WTC11 (cell line): Measurements from ENCODE around the gene GPER1. TPM values are rescaled to one million over a fixed set of nuclear protein-coding genes. Genes with fewer than 3 reads are reported as not detected.

ENCODE experiments used
- ATAC-seq: fragments of 200-7000 bp; cut with Tn5 transposase; 2 replicates; pipeline ENCODE4 v1.10.0; 2021; ENCODE audit warnings: mild to moderate bottlenecking, moderate library complexity
- CTCF ChIA-PET: fragments of 300-600 bp; sonication (Branson Sonifier 250); formaldehyde crosslinking; loops from one replicate; lab custom pipeline; 2021; ENCODE audit warnings: antibody characterized with exemption; lab: Charles Lee
- POLR2A ChIA-PET: fragments of 350-600 bp; sonication (Branson Sonifier 250); formaldehyde crosslinking; loops from one replicate; lab custom pipeline; 2021; ENCODE audit warnings: antibody characterized with exemption; lab: Charles Lee
- DNase-seq: peaks from one replicate; pipeline ENCODE4 v3.0.0; 2021; ENCODE audit warnings: low spot score
- H3K27ac Mint-ChIP-seq: 2 replicates; pipeline ENCODE4 v1.8.0; 2021; ENCODE audit warnings: mixed read lengths
- H3K27me3 Mint-ChIP-seq: 2 replicates; pipeline ENCODE4 v1.8.0; 2021; ENCODE audit warnings: low read depth, mild to moderate bottlenecking, moderate library complexity, mixed read lengths
- H3K36me3 Mint-ChIP-seq: 2 replicates; pipeline ENCODE4 v1.8.0; 2021; ENCODE audit warnings: mixed read lengths
- H3K4me1 Mint-ChIP-seq: 2 replicates; pipeline ENCODE4 v1.8.0; 2022; ENCODE audit warnings: mixed read lengths
- H3K4me3 Mint-ChIP-seq: 2 replicates; pipeline ENCODE4 v1.8.0; 2021; ENCODE audit warnings: mild to moderate bottlenecking, moderate library complexity, mixed read lengths
- H3K9me3 Mint-ChIP-seq: 2 replicates; pipeline ENCODE4 v1.8.0; 2021; ENCODE audit warnings: mixed read lengths
- ATF2 ChIP-seq: sonication (generic); formaldehyde crosslinking; IDR thresholded peaks from 2 replicates; pipeline ENCODE4 v1.8.1; 2022; ENCODE audit warnings: low read depth, missing genetic modification reagents, borderline replicate concordance
- ATF3 ChIP-seq: sonication (generic); formaldehyde crosslinking; conservative IDR thresholded peaks from 2 replicates; pipeline ENCODE4 v1.8.1; 2022; ENCODE audit warnings: mild to moderate bottlenecking, missing genetic modification reagents
- E2F5 ChIP-seq: sonication (generic); formaldehyde crosslinking; IDR thresholded peaks from 2 replicates; pipeline ENCODE4 v1.8.1; 2022; ENCODE audit warnings: mild to moderate bottlenecking, moderate library complexity, missing genetic modification reagents
- ETV6 ChIP-seq: sonication (generic); formaldehyde crosslinking; IDR thresholded peaks from 2 replicates; pipeline ENCODE4 v1.8.1; 2022; ENCODE audit warnings: mild to moderate bottlenecking, missing genetic modification reagents
- GABPB1 ChIP-seq: sonication (generic); formaldehyde crosslinking; IDR thresholded peaks from 2 replicates; pipeline ENCODE4 v1.8.1; 2023; ENCODE audit warnings: mild to moderate bottlenecking, missing genetic modification reagents
- HMGA2 ChIP-seq: fragments of 250-450 bp; sonication (Bioruptor Pico); IDR thresholded peaks from 2 replicates; pipeline ENCODE4 v1.4.0; 2021; ENCODE audit warnings: mild to moderate bottlenecking, moderate library complexity
- IRF2 ChIP-seq: sonication (generic); formaldehyde crosslinking; IDR thresholded peaks from 2 replicates; pipeline ENCODE4 v1.8.0; 2022; ENCODE audit warnings: low read depth, missing genetic modification reagents, borderline replicate concordance
- KAT7 ChIP-seq: sonication (generic); formaldehyde crosslinking; IDR thresholded peaks from 2 replicates; pipeline ENCODE4 v1.8.1; 2023; ENCODE audit warnings: missing genetic modification reagents, mild to moderate bottlenecking, borderline replicate concordance
- NFATC4 ChIP-seq: fragments of 250-450 bp; sonication (Bioruptor Pico); IDR thresholded peaks from 2 replicates; pipeline ENCODE4 v1.9.0; 2021; ENCODE audit warnings: mild to moderate bottlenecking
- NFE2L1 ChIP-seq: sonication (generic); formaldehyde crosslinking; IDR thresholded peaks from 2 replicates; pipeline ENCODE4 v1.8.1; 2023; ENCODE audit warnings: missing genetic modification reagents
- PRDM15 ChIP-seq: sonication (generic); formaldehyde crosslinking; IDR thresholded peaks from 2 replicates; pipeline ENCODE4 v1.8.0; 2022; ENCODE audit warnings: missing genetic modification reagents
- ZNF121 ChIP-seq: sonication (generic); formaldehyde crosslinking; IDR thresholded peaks from 2 replicates; pipeline ENCODE4 v1.8.0; 2023; ENCODE audit warnings: missing genetic modification reagents
- ZNF219 ChIP-seq: sonication (generic); formaldehyde crosslinking; IDR thresholded peaks from 2 replicates; pipeline ENCODE4 v1.8.0; 2023; ENCODE audit warnings: missing genetic modification reagents, mild to moderate bottlenecking, borderline replicate concordance
- ZNF232 ChIP-seq: sonication (generic); formaldehyde crosslinking; IDR thresholded peaks from 2 replicates; pipeline ENCODE4 v1.8.0; 2022; ENCODE audit warnings: mild to moderate bottlenecking, missing genetic modification reagents
- ZNF671 ChIP-seq: fragments of 250-450 bp; sonication (Bioruptor Pico); IDR thresholded peaks from 2 replicates; pipeline ENCODE4 v1.8.0; 2021; ENCODE audit warnings: mild to moderate bottlenecking
- total RNA-seq: library from RNA; stranded (reverse); gene quantifications from 3 replicates; pipeline ENCODE4 v1.2.3, GENCODE V29; 2021
- TF ChIP-seq, protein P1 (sequence below): sonication (generic); formaldehyde crosslinking; IDR thresholded peaks from 2 replicates; pipeline ENCODE4 v1.8.1; 2022; ENCODE audit warnings: low read depth, mild to moderate bottlenecking, moderate library complexity, missing genetic modification reagents, borderline replicate concordance
- TF ChIP-seq, protein P2 (sequence below): fragments of 250-450 bp; sonication (Bioruptor Pico); IDR thresholded peaks from 2 replicates; pipeline ENCODE4 v1.8.0; 2021; ENCODE audit warnings: mild to moderate bottlenecking
- TF ChIP-seq, protein P3 (sequence below): sonication (generic); formaldehyde crosslinking; IDR thresholded peaks from 2 replicates; pipeline ENCODE4 v1.8.1; 2023; ENCODE audit warnings: mild to moderate bottlenecking, missing genetic modification reagents, moderate library complexity

The GPER1 gene
- total RNA-seq, 1 experiment from 2014 or later, result 0.28 TPM

DNA sequence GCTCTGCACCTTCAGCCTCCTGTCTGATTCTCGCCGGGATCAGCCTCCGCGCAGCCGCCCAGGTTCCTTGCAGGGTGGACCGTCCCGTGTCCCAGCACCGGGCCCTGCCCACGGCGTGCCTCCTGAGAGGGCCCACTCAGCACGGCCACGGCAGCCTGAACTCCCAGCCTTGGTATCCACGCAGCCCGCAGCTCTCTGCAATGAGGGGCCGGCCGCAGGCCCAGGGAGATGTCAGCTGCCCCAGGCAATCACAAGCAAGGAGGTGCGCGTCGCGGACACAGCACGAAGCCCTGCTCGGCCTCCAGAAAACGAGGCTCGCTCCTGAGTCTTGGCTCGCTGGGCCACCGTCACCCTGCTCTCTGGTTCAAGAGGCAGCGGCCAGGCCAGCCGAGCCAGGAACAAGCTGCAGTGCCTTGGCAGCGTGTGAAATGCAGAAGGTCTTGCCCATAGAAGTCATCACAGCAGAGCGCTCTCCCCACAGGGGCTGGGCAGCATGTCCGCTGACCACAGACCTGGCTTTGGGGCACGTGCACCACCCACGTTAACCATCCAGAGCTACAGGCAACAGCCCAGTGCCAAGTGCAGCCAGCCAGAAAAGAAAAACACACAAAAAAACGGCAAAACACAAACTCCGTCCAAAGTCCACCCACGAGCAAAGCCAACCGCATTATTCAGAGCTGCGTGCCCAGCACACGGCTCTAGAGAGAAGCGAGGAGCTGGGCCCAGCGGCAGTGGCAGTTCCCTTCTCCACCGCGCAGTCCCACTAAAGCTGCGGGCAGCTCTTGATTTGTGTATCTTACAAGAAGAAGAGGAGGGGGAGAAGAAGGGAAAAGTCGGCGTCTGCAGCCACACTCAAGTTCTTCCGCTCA lies 13.9 kb downstream of the GPER1 start:
- H3K27ac Mint-ChIP-seq, result peak overlapping the region; percentile 87
- ATAC-seq (no peak), DNase-seq (no peak)
- TF ChIP-seq, protein P1, sequence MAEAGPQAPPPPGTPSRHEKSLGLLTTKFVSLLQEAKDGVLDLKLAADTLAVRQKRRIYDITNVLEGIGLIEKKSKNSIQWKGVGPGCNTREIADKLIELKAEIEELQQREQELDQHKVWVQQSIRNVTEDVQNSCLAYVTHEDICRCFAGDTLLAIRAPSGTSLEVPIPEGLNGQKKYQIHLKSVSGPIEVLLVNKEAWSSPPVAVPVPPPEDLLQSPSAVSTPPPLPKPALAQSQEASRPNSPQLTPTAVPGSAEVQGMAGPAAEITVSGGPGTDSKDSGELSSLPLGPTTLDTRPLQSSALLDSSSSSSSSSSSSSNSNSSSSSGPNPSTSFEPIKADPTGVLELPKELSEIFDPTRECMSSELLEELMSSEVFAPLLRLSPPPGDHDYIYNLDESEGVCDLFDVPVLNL (CRISPR knock-in tag), result no peak
- no peak for TF ChIP-seq ZNF232 (CRISPR knock-in tag)
- no peak for TF ChIP-seq ATF2
- no peak for TF ChIP-seq HMGA2 (CRISPR knock-in tag)
- H3K36me3 Mint-ChIP-seq, result peaks cover 16% of the 10 kb centered on the region
- POLR2A ChIA-PET, result interaction anchor here (0.7 kb wide), 1 partner anchor 10 kb away, joined by 3 read pairs; no protein-coding TSS in a partner anchor
- no peak overlapping the region for H3K4me3 Mint-ChIP-seq
- H3K9me3 Mint-ChIP-seq, result peaks cover 8% of the 10 kb centered on the region
- H3K4me1 Mint-ChIP-seq, result no peaks in the 10 kb centered on the region
- no peaks in the 10 kb centered on the region for H3K27me3 Mint-ChIP-seq
- CTCF ChIA-PET, result interaction anchor here (0.5 to 2.9 kb wide), 5 partner anchors 16 to 479 kb away, joined by 3 to 12 read pairs (median 5); no protein-coding TSS in a partner anchor

GRCh38 chr7:1103009-1103788 lies 15.3 kb downstream of the GPER1 start:
- DNase-seq (no peak), ATAC-seq (no peak)
- peaks cover 2% of the 10 kb centered on the region for H3K9me3 Mint-ChIP-seq
- peak overlapping the region; percentile 36; the same call in 1 of the 2 replicates for H3K27ac Mint-ChIP-seq
- TF ChIP-seq GABPB1 (CRISPR knock-in tag) (peak; percentile 71), ETV6 (CRISPR knock-in tag) (no peak)
- ChIA-PET CTCF (interaction anchor here (0.5 to 2.9 kb wide), 4 partner anchors 20 to 110 kb away, joined by 4 to 12 read pairs (median 6); a partner anchor contains a TSS), POLR2A (interaction anchor here (0.7 kb wide), 1 partner anchor 11 kb away, joined by 3 read pairs; no protein-coding TSS in a partner anchor)
- no peaks in the 10 kb centered on the region for H3K4me1 Mint-ChIP-seq
- no peaks in the 10 kb centered on the region for H3K27me3 Mint-ChIP-seq
- H3K36me3 Mint-ChIP-seq, result peaks cover 8% of the 10 kb centered on the region
- no peak overlapping the region for H3K4me3 Mint-ChIP-seq

DNA sequence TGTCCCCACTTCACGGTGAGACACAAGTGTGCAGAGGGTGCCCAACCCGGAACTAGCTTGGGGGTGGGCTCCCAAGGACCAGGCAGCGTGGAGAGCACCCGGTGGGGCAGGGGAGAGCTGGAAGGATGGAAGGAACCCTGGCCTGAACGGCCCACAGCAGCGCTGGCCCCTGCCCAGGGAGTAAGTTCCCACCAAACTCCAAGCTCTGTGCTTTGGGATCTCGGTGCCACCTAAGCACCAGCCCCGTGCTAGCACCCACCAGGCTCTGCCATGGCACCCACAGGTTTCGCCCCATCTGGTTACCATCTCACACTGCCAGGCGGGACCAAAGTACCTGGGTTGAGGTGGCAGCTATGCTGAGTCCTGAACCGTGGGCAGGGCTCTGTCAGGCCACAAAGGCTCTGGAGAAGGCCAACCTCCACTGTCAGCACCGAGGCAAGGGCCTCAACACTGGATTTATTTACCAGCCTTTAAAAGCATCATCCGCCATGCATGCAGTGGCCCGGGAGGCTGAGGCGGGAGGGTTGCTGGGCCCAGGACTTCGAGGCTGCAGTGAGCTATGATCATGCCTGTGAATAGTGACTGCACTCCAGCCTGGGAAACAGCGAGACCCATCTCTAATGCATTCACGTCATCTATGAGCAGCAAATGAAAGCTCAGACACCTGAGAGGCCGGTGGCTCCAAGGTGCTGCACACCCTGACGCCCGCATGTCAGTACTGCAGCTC lies 16.0 kb downstream of the GPER1 start:
- Mint-ChIP-seq H3K27ac (peak overlapping the region; percentile 36; the same call in 1 of the 2 replicates), H3K4me3 (no peak overlapping the region), H3K36me3 (peaks cover 6% of the 10 kb centered on the region), H3K4me1 (no peaks in the 10 kb centered on the region), H3K9me3 (no peaks in the 10 kb centered on the region), H3K27me3 (no peaks in the 10 kb centered on the region)
- DNase-seq (no peak), ATAC-seq (no peak)
- ChIA-PET POLR2A (no interaction called here), CTCF (interaction anchor here (1.0 to 2.9 kb wide), 4 partner anchors 18 to 111 kb away, joined by 4 to 9 read pairs (median 6); a partner anchor contains a TSS)
- TF ChIP-seq, protein P2, sequence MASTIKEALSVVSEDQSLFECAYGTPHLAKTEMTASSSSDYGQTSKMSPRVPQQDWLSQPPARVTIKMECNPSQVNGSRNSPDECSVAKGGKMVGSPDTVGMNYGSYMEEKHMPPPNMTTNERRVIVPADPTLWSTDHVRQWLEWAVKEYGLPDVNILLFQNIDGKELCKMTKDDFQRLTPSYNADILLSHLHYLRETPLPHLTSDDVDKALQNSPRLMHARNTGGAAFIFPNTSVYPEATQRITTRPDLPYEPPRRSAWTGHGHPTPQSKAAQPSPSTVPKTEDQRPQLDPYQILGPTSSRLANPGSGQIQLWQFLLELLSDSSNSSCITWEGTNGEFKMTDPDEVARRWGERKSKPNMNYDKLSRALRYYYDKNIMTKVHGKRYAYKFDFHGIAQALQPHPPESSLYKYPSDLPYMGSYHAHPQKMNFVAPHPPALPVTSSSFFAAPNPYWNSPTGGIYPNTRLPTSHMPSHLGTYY (CRISPR knock-in tag), result no peak
- TF ChIP-seq ATF3 (CRISPR knock-in tag), result no peak
- no peak for TF ChIP-seq IRF2 (CRISPR knock-in tag)
- no peak for TF ChIP-seq ZNF671 (CRISPR knock-in tag)
- TF ChIP-seq E2F5 (CRISPR knock-in tag), result no peak
- no peak for TF ChIP-seq NFE2L1
- TF ChIP-seq KAT7, result no peak
- TF ChIP-seq, protein P3, sequence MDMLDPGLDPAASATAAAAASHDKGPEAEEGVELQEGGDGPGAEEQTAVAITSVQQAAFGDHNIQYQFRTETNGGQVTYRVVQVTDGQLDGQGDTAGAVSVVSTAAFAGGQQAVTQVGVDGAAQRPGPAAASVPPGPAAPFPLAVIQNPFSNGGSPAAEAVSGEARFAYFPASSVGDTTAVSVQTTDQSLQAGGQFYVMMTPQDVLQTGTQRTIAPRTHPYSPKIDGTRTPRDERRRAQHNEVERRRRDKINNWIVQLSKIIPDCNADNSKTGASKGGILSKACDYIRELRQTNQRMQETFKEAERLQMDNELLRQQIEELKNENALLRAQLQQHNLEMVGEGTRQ (CRISPR knock-in tag), result no peak
- no peak for TF ChIP-seq PRDM15 (CRISPR knock-in tag)
- no peak for TF ChIP-seq NFATC4 (CRISPR knock-in tag)
- no peak for TF ChIP-seq ZNF219 (CRISPR knock-in tag)
- TF ChIP-seq ZNF121 (CRISPR knock-in tag), result no peak
